ENCODE data around the gene ATP6V0A1.

DNA sequence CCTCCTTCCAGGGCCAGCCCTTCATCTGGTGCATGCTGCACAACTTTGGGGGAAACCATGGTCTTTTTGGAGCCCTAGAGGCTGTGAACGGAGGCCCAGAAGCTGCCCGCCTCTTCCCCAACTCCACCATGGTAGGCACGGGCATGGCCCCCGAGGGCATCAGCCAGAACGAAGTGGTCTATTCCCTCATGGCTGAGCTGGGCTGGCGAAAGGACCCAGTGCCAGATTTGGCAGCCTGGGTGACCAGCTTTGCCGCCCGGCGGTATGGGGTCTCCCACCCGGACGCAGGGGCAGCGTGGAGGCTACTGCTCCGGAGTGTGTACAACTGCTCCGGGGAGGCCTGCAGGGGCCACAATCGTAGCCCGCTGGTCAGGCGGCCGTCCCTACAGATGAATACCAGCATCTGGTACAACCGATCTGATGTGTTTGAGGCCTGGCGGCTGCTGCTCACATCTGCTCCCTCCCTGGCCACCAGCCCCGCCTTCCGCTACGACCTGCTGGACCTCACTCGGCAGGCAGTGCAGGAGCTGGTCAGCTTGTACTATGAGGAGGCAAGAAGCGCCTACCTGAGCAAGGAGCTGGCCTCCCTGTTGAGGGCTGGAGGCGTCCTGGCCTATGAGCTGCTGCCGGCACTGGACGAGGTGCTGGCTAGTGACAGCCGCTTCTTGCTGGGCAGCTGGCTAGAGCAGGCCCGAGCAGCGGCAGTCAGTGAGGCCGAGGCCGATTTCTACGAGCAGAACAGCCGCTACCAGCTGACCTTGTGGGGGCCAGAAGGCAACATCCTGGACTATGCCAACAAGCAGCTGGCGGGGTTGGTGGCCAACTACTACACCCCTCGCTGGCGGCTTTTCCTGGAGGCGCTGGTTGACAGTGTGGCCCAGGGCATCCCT is 84.8 kb downstream of the ATP6V0A1 start:
- TF ChIP-seq POLR2A (IDR thresholded peaks at IDR 0.05; ENCODE audit: low read length) (no peak), GATA1 (IDR thresholded peaks at IDR 0.05; ENCODE audit: low read depth, low read length) (no peak)

Data from erythroblast (primary cell).